Measurements from ENCODE around the gene RPL36A.
A peak's percentile ranks its signal among the peaks of the same experiment; 100 is the strongest.

The RPL36A gene

GRCh38 chrX:101415180-101416145 lies 24.7 kb downstream of the RPL36A start:
- DNase-seq (ENCODE audit: insufficient read length) = peak; percentile 24
- no peak for TF ChIP-seq POLR2AphosphoS5 (IDR thresholded peaks at IDR 0.05; ENCODE audit: low read depth, low read length)
- TF ChIP-seq POLR2A (IDR thresholded peaks at IDR 0.05; ENCODE audit: low read depth, low read length) = no peak
- no peak for TF ChIP-seq TAF1 (IDR thresholded peaks at IDR 0.05; ENCODE audit: borderline replicate concordance, low read depth, low read length)
- FAIRE-seq = peak; percentile 95

- no peak for TF ChIP-seq POLR2A (IDR thresholded peaks at IDR 0.05; ENCODE audit: low read depth, low read length)
- no peak for TF ChIP-seq POLR2AphosphoS5 (IDR thresholded peaks at IDR 0.05; ENCODE audit: low read depth, low read length)
- TF ChIP-seq TAF1 (IDR thresholded peaks at IDR 0.05; ENCODE audit: borderline replicate concordance, low read depth, low read length) = no peak
- no peak for FAIRE-seq
Observed at GRCh38 chrX:101416691-101417090, 25.9 kb downstream of the RPL36A start.

GRCh38 chrX:101417190-101417589 lies 26.4 kb downstream of the RPL36A start:
- no peak for DNase-seq (ENCODE audit: insufficient read length)
- no peak for TF ChIP-seq POLR2AphosphoS5 (IDR thresholded peaks at IDR 0.05; ENCODE audit: low read depth, low read length)
- FAIRE-seq = peak; percentile 46

More at GRCh38 chrX:101416691-101417090, 25.9 kb downstream of the RPL36A start:
- no peak for DNase-seq (ENCODE audit: insufficient read length)

- FAIRE-seq (peak; percentile 65), DNase-seq (ENCODE audit: insufficient read length) (peak; percentile 39)
- peak; percentile 63; the same call in 1 of the 2 replicates for TF ChIP-seq POLR2A (IDR thresholded peaks at IDR 0.05; ENCODE audit: low read depth, low read length)
- TF ChIP-seq POLR2AphosphoS5 (IDR thresholded peaks at IDR 0.05; ENCODE audit: low read depth, low read length) = peak; percentile 54
- TF ChIP-seq TAF1 (IDR thresholded peaks at IDR 0.05; ENCODE audit: borderline replicate concordance, low read depth, low read length) = peak; percentile 54; the same call in 1 of the 2 replicates
Observed at GRCh38 chrX:101417981-101418841, 27.4 kb downstream of the RPL36A start.

GRCh38 chrX:101419489-101419888 lies 28.7 kb downstream of the RPL36A start:
- TF ChIP-seq POLR2AphosphoS5 (IDR thresholded peaks at IDR 0.05; ENCODE audit: low read depth, low read length) (no peak), TAF1 (IDR thresholded peaks at IDR 0.05; ENCODE audit: borderline replicate concordance, low read depth, low read length) (no peak), POLR2A (IDR thresholded peaks at IDR 0.05; ENCODE audit: low read depth, low read length) (no peak)
- no peak for FAIRE-seq
- no peak for DNase-seq (ENCODE audit: insufficient read length)

GRCh38 chrX:101427954-101428353 lies 37.1 kb downstream of the RPL36A start:
- DNase-seq (ENCODE audit: insufficient read length) (no peak), FAIRE-seq (no peak)
- TF ChIP-seq POLR2A (IDR thresholded peaks at IDR 0.05; ENCODE audit: low read depth, low read length) (no peak), TAF1 (IDR thresholded peaks at IDR 0.05; ENCODE audit: borderline replicate concordance, low read depth, low read length) (no peak), POLR2AphosphoS5 (IDR thresholded peaks at IDR 0.05; ENCODE audit: low read depth, low read length) (no peak)

- FAIRE-seq = no peak
- no peak for DNase-seq (ENCODE audit: insufficient read length)
- TF ChIP-seq POLR2AphosphoS5 (IDR thresholded peaks at IDR 0.05; ENCODE audit: low read depth, low read length) (no peak), TAF1 (IDR thresholded peaks at IDR 0.05; ENCODE audit: borderline replicate concordance, low read depth, low read length) (no peak)
Observed at GRCh38 chrX:101429934-101430333, 39.1 kb downstream of the RPL36A start.

- TF ChIP-seq POLR2A (IDR thresholded peaks at IDR 0.05; ENCODE audit: low read depth, low read length) = no peak
- TF ChIP-seq TAF1 (IDR thresholded peaks at IDR 0.05; ENCODE audit: borderline replicate concordance, low read depth, low read length) = no peak
- TF ChIP-seq POLR2AphosphoS5 (IDR thresholded peaks at IDR 0.05; ENCODE audit: low read depth, low read length) = no peak
- FAIRE-seq = no peak
- no peak for DNase-seq (ENCODE audit: insufficient read length)
Observed at GRCh38 chrX:101430457-101431078, 39.8 kb downstream of the RPL36A start.

GRCh38 chrX:101442085-101442484 lies 51.3 kb downstream of the RPL36A start:
- FAIRE-seq (no peak), DNase-seq (ENCODE audit: insufficient read length) (no peak)
- TF ChIP-seq TAF1 (IDR thresholded peaks at IDR 0.05; ENCODE audit: borderline replicate concordance, low read depth, low read length) (no peak), POLR2A (IDR thresholded peaks at IDR 0.05; ENCODE audit: low read depth, low read length) (no peak), POLR2AphosphoS5 (IDR thresholded peaks at IDR 0.05; ENCODE audit: low read depth, low read length) (no peak)
